Mucosa of rectum (tissue), 2 donors: ENCODE measurements around the gene NPPC.
"Not testable (repeated sequence)": the region's sequence is repeated elsewhere in the genome, so short reads cannot be mapped to it uniquely, and the experiment has no call there.

Experiments
- H3K27ac ChIP-seq, 2 donors: one replicate each; pipeline ENCODE4 v1.7.0; 2013; ENCODE audit warnings: inconsistent platforms in 2 of 2, low read depth in 2 of 2, low read length in 2 of 2
- H3K27me3 ChIP-seq, 2 donors: one replicate each; pipeline ENCODE4 v1.7.0; 2013; ENCODE audit warnings: low read length in 2 of 2; ENCODE audit not compliant: control insufficient read depth in 2 of 2, insufficient read depth in 2 of 2
- H3K36me3 ChIP-seq, 2 donors: one replicate each; pipeline ENCODE4 v1.7.0; 2013; ENCODE audit warnings: low read length in 2 of 2; ENCODE audit not compliant: control insufficient read depth in 2 of 2, insufficient read depth in 2 of 2
- H3K4me1 ChIP-seq, 2 donors: one replicate each; pipeline ENCODE4 v1.7.0; 2013; ENCODE audit warnings: low read length in 2 of 2, mild to moderate bottlenecking in 1 of 2; ENCODE audit not compliant: control insufficient read depth in 2 of 2, insufficient read depth in 2 of 2
- H3K4me3 ChIP-seq, 2 donors: one replicate each; pipeline ENCODE4 v1.7.0; 2013; ENCODE audit warnings: low read length in 2 of 2
- H3K9ac ChIP-seq, 2 donors: one replicate each; pipeline ENCODE4 v1.7.0; 2013; ENCODE audit warnings: low read length in 2 of 2, low read depth in 1 of 2, mild to moderate bottlenecking in 1 of 2
- H3K9me3 ChIP-seq, 2 donors: one replicate each; pipeline ENCODE4 v1.7.0; 2013; ENCODE audit warnings: low read length in 2 of 2; ENCODE audit not compliant: control insufficient read depth in 2 of 2
- donor health status: healthy.
- donor health status: Normal muscosa, but diverticular disease.

The NPPC gene

DNA sequence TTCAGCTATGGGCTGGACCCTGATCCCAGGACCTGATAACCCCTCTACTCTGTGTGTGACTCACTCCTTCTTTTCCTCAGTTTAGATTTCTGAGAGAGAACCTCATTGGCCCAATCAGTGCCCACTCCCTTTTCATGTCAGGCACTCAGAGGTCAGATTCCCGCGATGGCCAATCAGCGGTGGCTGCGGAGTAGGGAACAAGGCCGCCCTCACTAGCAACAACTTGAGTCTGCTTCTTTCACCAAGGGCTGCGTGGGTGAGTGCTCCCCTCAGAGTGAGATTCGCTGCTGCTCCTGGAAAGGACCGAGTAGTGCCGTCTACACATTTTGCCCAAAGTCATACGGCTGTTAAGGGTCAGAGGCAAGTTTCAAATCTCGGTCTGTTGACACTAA, 34.7 kb downstream of the NPPC start:
- no peak overlapping the region for H3K4me3 ChIP-seq
- peaks cover 0 to 3% of the 10 kb centered on the region in 2 donors for H3K4me1 ChIP-seq
- H3K36me3 ChIP-seq, result no peaks in the 10 kb centered on the region
- no peak overlapping the region for H3K9ac ChIP-seq
- H3K9me3 ChIP-seq, result peaks cover 0 to 2% of the 10 kb centered on the region in 2 donors
- no peak overlapping the region for H3K27ac ChIP-seq
- no peaks in the 10 kb centered on the region for H3K27me3 ChIP-seq

DNA sequence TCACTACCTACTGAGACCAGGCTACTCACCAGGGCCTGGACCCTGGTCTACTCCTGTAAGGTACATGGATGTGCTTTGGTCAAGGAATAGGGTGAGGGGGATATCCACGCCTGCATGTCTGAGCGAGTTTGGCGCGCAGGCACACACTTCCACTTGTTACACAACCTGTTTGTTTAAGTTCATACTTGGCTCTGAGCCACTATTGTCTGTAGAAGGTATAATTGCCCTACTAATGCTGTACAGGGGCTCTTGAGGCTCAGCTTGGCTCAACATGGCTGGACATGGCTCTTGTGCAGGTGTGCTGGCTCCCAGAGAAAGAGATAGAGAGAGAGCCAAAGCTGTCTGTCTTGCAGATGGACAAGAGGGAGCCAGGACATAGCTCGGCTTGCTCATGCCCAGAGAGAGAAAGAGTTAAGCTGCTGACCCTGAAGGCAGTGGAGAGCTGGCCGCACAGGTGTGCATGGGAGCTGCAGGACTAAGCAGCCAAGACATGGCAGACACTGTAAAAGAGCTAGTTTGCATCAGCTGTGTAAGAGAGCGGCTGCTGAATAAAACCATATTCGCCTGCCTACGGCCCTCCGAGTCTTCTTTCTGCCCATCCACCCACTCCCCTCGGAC, 35.2 kb downstream of the NPPC start:
- Histone ChIP-seq H3K4me1 (peaks cover 0 to 3% of the 10 kb centered on the region in 2 donors), H3K27ac (no peak overlapping the region), H3K9ac (no peak overlapping the region), H3K27me3 (no peaks in the 10 kb centered on the region), H3K4me3 (no peak overlapping the region), H3K36me3 (no peaks in the 10 kb centered on the region), H3K9me3 (peaks cover 0 to 7% of the 10 kb centered on the region in 2 donors)

DNA sequence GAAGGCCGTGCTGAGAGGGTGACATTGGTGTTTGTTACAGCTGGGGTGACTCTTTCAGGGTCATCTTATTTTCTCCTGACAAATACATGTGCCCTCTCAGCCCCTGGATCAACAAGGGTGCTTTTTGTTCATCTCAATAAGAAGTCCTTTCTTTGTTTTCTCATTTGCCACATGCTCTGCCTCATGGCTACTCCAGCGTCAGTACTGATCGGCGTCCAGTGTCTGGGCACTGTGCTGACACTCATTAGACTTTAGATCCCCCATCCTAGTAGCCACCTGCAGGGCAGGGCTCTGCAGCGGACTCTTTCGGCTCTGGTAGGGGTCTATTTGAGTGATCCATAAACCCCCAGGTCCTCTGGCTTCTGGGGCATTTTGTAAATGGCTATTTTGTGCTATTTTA, 38.4 kb downstream of the NPPC start:
- H3K4me1 ChIP-seq, result peaks cover 0 to 3% of the 10 kb centered on the region in 2 donors
- no peaks in the 10 kb centered on the region for H3K36me3 ChIP-seq
- H3K9me3 ChIP-seq, result peaks cover 0 to 7% of the 10 kb centered on the region in 2 donors
- no peak overlapping the region for H3K9ac ChIP-seq
- no peak overlapping the region for H3K4me3 ChIP-seq
- no peak overlapping the region for H3K27ac ChIP-seq
- no peaks in the 10 kb centered on the region for H3K27me3 ChIP-seq

DNA sequence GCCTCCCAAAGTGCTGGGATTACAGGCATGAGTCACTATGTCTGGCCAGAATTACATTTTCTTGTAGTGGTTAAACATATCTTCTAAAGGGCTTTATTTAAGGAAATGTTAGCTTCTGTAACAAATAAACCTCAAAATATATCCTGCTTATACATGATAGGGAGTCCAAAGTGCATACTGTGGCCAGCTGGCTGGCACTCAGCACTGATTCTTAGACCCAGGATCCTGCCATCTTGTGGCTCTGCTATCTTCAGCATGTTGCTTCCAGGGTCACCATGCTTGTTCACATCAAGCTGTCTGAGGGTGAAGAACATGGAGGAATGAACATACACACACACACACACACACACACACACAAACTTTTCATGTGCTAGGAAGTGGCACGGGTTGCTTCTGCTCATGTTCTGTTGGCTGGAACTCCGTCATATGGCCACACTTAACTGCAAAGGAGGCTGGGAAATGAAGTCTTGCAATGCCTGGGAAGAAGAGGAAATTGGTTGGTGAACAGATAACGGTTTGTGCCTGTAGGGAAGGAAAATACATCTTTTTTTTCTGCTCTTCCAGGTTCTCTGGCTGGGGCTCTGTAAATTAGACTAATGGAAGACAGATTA, 40.0 kb downstream of the NPPC start:
- H3K9me3 ChIP-seq, result peaks cover 0 to 7% of the 10 kb centered on the region in 2 donors
- peaks cover 0 to 3% of the 10 kb centered on the region in 2 donors for H3K4me1 ChIP-seq
- H3K27ac ChIP-seq, result no peak overlapping the region
- no peaks in the 10 kb centered on the region for H3K36me3 ChIP-seq
- H3K4me3 ChIP-seq, result no peak overlapping the region
- no peak overlapping the region for H3K9ac ChIP-seq
- no peaks in the 10 kb centered on the region for H3K27me3 ChIP-seq

DNA sequence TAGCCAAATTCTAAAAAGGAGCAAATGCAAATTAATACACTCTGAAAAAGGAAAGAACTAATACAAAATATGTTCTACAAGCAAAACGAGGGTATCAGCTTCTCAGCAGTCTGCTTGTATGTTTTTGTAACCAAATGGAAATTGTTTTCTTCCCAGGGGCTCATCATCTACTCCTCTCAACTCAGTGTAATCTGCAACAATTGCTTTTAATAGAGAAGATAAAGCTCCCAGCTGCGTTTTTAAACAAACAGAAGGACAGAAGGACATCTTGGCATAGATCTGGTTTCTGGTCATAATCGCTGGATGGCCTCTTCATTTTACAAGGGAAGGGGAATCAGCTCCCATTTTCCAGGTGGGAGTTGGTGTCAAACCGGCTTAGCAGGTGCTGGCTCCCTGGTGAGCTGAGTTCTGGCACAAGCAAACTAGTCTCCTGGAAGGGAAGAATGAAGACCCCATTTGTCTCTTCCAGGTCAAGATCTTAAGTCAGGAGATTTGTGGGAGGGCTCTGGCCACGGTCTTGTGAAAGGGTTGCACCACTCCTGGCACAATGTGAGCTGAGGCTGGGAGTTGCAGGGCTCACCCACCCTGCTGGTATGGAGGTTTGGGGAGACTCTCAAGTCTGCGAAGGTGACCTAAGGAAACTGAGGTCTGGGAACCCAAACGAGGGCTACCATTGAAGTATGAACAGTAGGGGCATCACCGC, 41.6 kb downstream of the NPPC start:
- Histone ChIP-seq H3K9me3 (peaks cover 0 to 7% of the 10 kb centered on the region in 2 donors), H3K9ac (no peak overlapping the region), H3K27ac (no peak overlapping the region), H3K36me3 (no peaks in the 10 kb centered on the region), H3K4me3 (no peak overlapping the region), H3K27me3 (no peaks in the 10 kb centered on the region), H3K4me1 (no peaks in the 10 kb centered on the region)

DNA sequence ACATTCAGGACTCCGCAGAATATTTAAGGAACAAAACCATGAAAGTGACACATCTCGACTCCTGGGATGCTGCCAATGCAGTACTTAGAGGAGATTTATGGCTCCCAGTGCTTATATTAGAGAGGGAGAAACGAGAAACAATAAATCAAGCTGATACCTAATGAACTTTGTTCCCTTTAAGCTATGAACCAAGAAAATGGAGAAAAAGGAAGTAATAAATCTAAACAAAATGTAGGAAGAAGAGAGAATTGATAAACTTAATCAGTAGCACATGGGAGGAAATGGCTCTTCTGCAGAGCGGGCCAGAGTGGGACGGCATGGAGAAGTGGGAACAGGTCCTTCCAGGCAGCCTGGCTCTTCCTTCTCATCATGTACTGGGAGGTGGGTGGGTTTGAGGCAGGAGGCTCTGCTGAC, 42.7 kb downstream of the NPPC start:
- no peaks in the 10 kb centered on the region for H3K36me3 ChIP-seq
- H3K9me3 ChIP-seq, result peaks cover 0 to 7% of the 10 kb centered on the region in 2 donors
- H3K4me1 ChIP-seq, result no peaks in the 10 kb centered on the region
- no peak overlapping the region for H3K27ac ChIP-seq
- H3K9ac ChIP-seq, result no peak overlapping the region
- H3K27me3 ChIP-seq, result no peaks in the 10 kb centered on the region
- H3K4me3 ChIP-seq, result no peak overlapping the region

- no peaks in the 10 kb centered on the region for H3K36me3 ChIP-seq
- H3K9me3 ChIP-seq, result peaks cover 0 to 7% of the 10 kb centered on the region in 2 donors
- H3K4me3 ChIP-seq, result no peak overlapping the region
- H3K27ac ChIP-seq, result no peak overlapping the region
- H3K4me1 ChIP-seq, result no peaks in the 10 kb centered on the region
- H3K27me3 ChIP-seq, result no peaks in the 10 kb centered on the region
- H3K9ac ChIP-seq, result no peak overlapping the region
Observed at GRCh38 chr2:231882646-231883045, 43.5 kb downstream of the NPPC start.

- not testable (repeated sequence) for H3K4me3 ChIP-seq, H3K36me3 ChIP-seq, H3K27me3 ChIP-seq, H3K9me3 ChIP-seq, H3K27ac ChIP-seq, H3K9ac ChIP-seq, H3K4me1 ChIP-seq
Observed at GRCh38 chr2:231880371-231880770, 45.8 kb downstream of the NPPC start.

GRCh38 chr2:231879216-231879615, 47.0 kb downstream of the NPPC start:
- no peaks in the 10 kb centered on the region for H3K27me3 ChIP-seq
- no peaks in the 10 kb centered on the region for H3K4me1 ChIP-seq
- H3K9ac ChIP-seq, result no peak overlapping the region
- no peak overlapping the region for H3K4me3 ChIP-seq
- H3K27ac ChIP-seq, result no peak overlapping the region
- no peaks in the 10 kb centered on the region for H3K9me3 ChIP-seq
- no peaks in the 10 kb centered on the region for H3K36me3 ChIP-seq
